Activated naive CD4-positive, alpha-beta T cell treated with anti-CD3 and anti-CD28 coated beads, Interleukin-2, amount 10 ng/mL, durations not matched to agents 7 days and 5 days (primary cell): ENCODE results near the gene PDPK1.
"Not testable (repeated sequence)": the region's sequence is repeated elsewhere in the genome, so short reads cannot be mapped to it uniquely, and the experiment has no call there.

Experiments used
- CTCF ChIA-PET: fragments of 350-600 bp; sonication (Branson Sonifier 250); formaldehyde crosslinking; loops from one replicate; lab custom pipeline; 2021; ENCODE audit warnings: antibody characterized with exemption; lab: Charles Lee
- DNase-seq: peaks from one replicate; pipeline ENCODE4 v3.0.0-alpha.2; 2020
- H3K27ac Mint-ChIP-seq: one replicate; pipeline ENCODE4 v1.8.0; 2021; ENCODE audit warnings: mild to moderate bottlenecking, moderate library complexity, mixed read lengths
- H3K27me3 Mint-ChIP-seq: one replicate; pipeline ENCODE4 v1.8.0; 2021; ENCODE audit warnings: mild to moderate bottlenecking, mixed read lengths
- H3K36me3 Mint-ChIP-seq: one replicate; pipeline ENCODE4 v1.8.0; 2021; ENCODE audit warnings: mixed read lengths
- H3K4me1 Mint-ChIP-seq: one replicate; pipeline ENCODE4 v1.8.0; 2021; ENCODE audit warnings: mixed read lengths
- H3K4me3 Mint-ChIP-seq: one replicate; pipeline ENCODE4 v1.8.0; 2021; ENCODE audit warnings: mild to moderate bottlenecking, moderate library complexity, mixed read lengths
- H3K9me3 Mint-ChIP-seq: one replicate; pipeline ENCODE4 v1.8.0; 2021; ENCODE audit warnings: mixed read lengths

Gene PDPK1

GRCh38 chr16:2534335-2534734 is 3.5 kb upstream of the PDPK1 start:
- Mint-ChIP-seq H3K27ac (peak overlapping the region; percentile 99), H3K4me1 (peaks cover 52% of the 10 kb centered on the region)
- DNase-seq, H3K36me3 Mint-ChIP-seq, H3K27me3 Mint-ChIP-seq, H3K9me3 Mint-ChIP-seq, H3K4me3 Mint-ChIP-seq, CTCF ChIA-PET: not testable (repeated sequence)

GRCh38 chr16:2535625-2536013 is 2.2 kb upstream of the PDPK1 start:
- H3K36me3 Mint-ChIP-seq, result peaks cover 8% of the 10 kb centered on the region
- H3K4me1 Mint-ChIP-seq, result peaks cover 65% of the 10 kb centered on the region
- no peaks in the 10 kb centered on the region for H3K27me3 Mint-ChIP-seq
- H3K27ac Mint-ChIP-seq, result no peak overlapping the region
- CTCF ChIA-PET, result no interaction called here
- DNase-seq, result no peak
- peak overlapping the region; percentile 18 for H3K4me3 Mint-ChIP-seq
- H3K9me3 Mint-ChIP-seq, result no peaks in the 10 kb centered on the region

- CTCF ChIA-PET, H3K9me3 Mint-ChIP-seq, H3K36me3 Mint-ChIP-seq, H3K27ac Mint-ChIP-seq, DNase-seq, H3K27me3 Mint-ChIP-seq: not testable (repeated sequence)
- peak overlapping the region; percentile 76 for H3K4me3 Mint-ChIP-seq
- H3K4me1 Mint-ChIP-seq, result peaks cover 49% of the 10 kb centered on the region
Measured at GRCh38 chr16:2539192-2539844, 1.5 kb downstream of the PDPK1 start.

GRCh38 chr16:2539845-2540458 is 2.1 kb downstream of the PDPK1 start:
- CTCF ChIA-PET, H3K27ac Mint-ChIP-seq, H3K9me3 Mint-ChIP-seq, H3K36me3 Mint-ChIP-seq, H3K27me3 Mint-ChIP-seq: not testable (repeated sequence)
- H3K4me1 Mint-ChIP-seq, result peaks cover 45% of the 10 kb centered on the region
- H3K4me3 Mint-ChIP-seq, result peak overlapping the region; percentile 76
- peak; percentile 44 for DNase-seq

GRCh38 chr16:2540912-2541311 is 3.1 kb downstream of the PDPK1 start:
- peak overlapping the region; percentile 50 for H3K27ac Mint-ChIP-seq
- DNase-seq, H3K4me3 Mint-ChIP-seq, H3K36me3 Mint-ChIP-seq, H3K27me3 Mint-ChIP-seq, H3K9me3 Mint-ChIP-seq, CTCF ChIA-PET: not testable (repeated sequence)
- peaks cover 42% of the 10 kb centered on the region for H3K4me1 Mint-ChIP-seq

GRCh38 chr16:2541409-2541808 is 3.6 kb downstream of the PDPK1 start:
- H3K27me3 Mint-ChIP-seq, H3K27ac Mint-ChIP-seq, CTCF ChIA-PET, H3K9me3 Mint-ChIP-seq, H3K4me3 Mint-ChIP-seq, H3K36me3 Mint-ChIP-seq, DNase-seq: not testable (repeated sequence)
- peaks cover 41% of the 10 kb centered on the region for H3K4me1 Mint-ChIP-seq

GRCh38 chr16:2543771-2544170 is 6.0 kb downstream of the PDPK1 start:
- CTCF ChIA-PET, H3K36me3 Mint-ChIP-seq, H3K27me3 Mint-ChIP-seq, H3K9me3 Mint-ChIP-seq, H3K4me3 Mint-ChIP-seq, DNase-seq, H3K27ac Mint-ChIP-seq: not testable (repeated sequence)
- peaks cover 29% of the 10 kb centered on the region for H3K4me1 Mint-ChIP-seq

- CTCF ChIA-PET, H3K4me1 Mint-ChIP-seq: not testable (repeated sequence)
Measured at GRCh38 chr16:2550283-2550878, 12.6 kb downstream of the PDPK1 start.

GRCh38 chr16:2551420-2551889 is 13.6 kb downstream of the PDPK1 start:
- H3K36me3 Mint-ChIP-seq, H3K27me3 Mint-ChIP-seq, CTCF ChIA-PET, H3K9me3 Mint-ChIP-seq, H3K4me3 Mint-ChIP-seq, H3K4me1 Mint-ChIP-seq, DNase-seq, H3K27ac Mint-ChIP-seq: not testable (repeated sequence)

More at GRCh38 chr16:2550283-2550878, 12.6 kb downstream of the PDPK1 start:
- H3K4me3 Mint-ChIP-seq, H3K27ac Mint-ChIP-seq, DNase-seq, H3K9me3 Mint-ChIP-seq, H3K36me3 Mint-ChIP-seq, H3K27me3 Mint-ChIP-seq: not testable (repeated sequence)

- H3K27ac Mint-ChIP-seq, H3K27me3 Mint-ChIP-seq, H3K4me1 Mint-ChIP-seq, H3K4me3 Mint-ChIP-seq, DNase-seq, H3K9me3 Mint-ChIP-seq, H3K36me3 Mint-ChIP-seq, CTCF ChIA-PET: not testable (repeated sequence)
Measured at GRCh38 chr16:2554709-2555425, 17.0 kb downstream of the PDPK1 start.

- H3K27ac Mint-ChIP-seq, H3K36me3 Mint-ChIP-seq, DNase-seq, H3K4me1 Mint-ChIP-seq, H3K9me3 Mint-ChIP-seq, CTCF ChIA-PET, H3K4me3 Mint-ChIP-seq, H3K27me3 Mint-ChIP-seq: not testable (repeated sequence)
Measured at GRCh38 chr16:2557150-2557549, 19.3 kb downstream of the PDPK1 start.

- H3K27me3 Mint-ChIP-seq, H3K4me1 Mint-ChIP-seq, H3K4me3 Mint-ChIP-seq, DNase-seq, H3K36me3 Mint-ChIP-seq, H3K27ac Mint-ChIP-seq, H3K9me3 Mint-ChIP-seq, CTCF ChIA-PET: not testable (repeated sequence)
Measured at GRCh38 chr16:2560131-2560797, 22.4 kb downstream of the PDPK1 start.

- H3K4me1 Mint-ChIP-seq, H3K9me3 Mint-ChIP-seq, H3K27me3 Mint-ChIP-seq, H3K36me3 Mint-ChIP-seq, CTCF ChIA-PET, H3K4me3 Mint-ChIP-seq, H3K27ac Mint-ChIP-seq: not testable (repeated sequence)
- DNase-seq, result peak; percentile 80
Measured at GRCh38 chr16:2560798-2561133, 22.9 kb downstream of the PDPK1 start.

- H3K4me3 Mint-ChIP-seq, DNase-seq, H3K4me1 Mint-ChIP-seq, CTCF ChIA-PET, H3K27ac Mint-ChIP-seq, H3K36me3 Mint-ChIP-seq, H3K27me3 Mint-ChIP-seq, H3K9me3 Mint-ChIP-seq: not testable (repeated sequence)
Measured at GRCh38 chr16:2567506-2567905, 29.7 kb downstream of the PDPK1 start.
